Fibroblast of skin of left biceps (primary cell): Measurements from ENCODE around the gene NIT1.

Experiments used
- DNase-seq, 2 experiments: peaks; one replicate each; pipeline ENCODE4 v3.0.0-alpha.2; 2013; ENCODE audit warnings: low read depth in 2 of 2

Gene NIT1

GRCh38 chr1:161084597-161084988 lies 33.3 kb upstream of the NIT1 start:
- no peak for DNase-seq

DNA sequence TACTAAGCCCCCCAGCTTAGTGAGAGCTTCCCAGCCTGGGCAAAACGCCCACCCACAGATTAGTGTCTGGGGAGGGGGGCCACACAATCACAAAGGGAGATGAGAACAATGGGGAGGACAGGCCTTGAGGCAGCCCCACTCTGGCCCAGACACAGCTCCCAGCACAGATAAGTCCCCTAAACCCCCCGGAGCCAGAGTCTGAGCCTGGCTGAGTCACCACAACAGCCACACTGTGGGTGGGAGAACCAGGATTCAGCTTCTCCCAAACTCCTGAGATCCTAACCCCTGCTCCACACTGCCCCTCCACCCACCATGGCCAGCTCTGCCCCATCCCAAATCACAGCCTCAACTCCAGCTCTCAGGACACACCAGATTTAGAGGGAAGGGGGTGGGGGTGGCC lies 32.7 kb upstream of the NIT1 start:
- DNase-seq, result no peak

GRCh38 chr1:161086457-161086856 lies 31.4 kb upstream of the NIT1 start:
- no peak for DNase-seq

GRCh38 chr1:161088587-161089110 lies 29.3 kb upstream of the NIT1 start:
- no peak for DNase-seq

GRCh38 chr1:161089251-161089924 lies 28.5 kb upstream of the NIT1 start, which contains the start of gene NECTIN4:
Gene NECTIN4, minus strand, starts transcription at chr1:161089558. Its CDS starts 262 bp downstream, at chr1:161089296.
- DNase-seq, result no peak

DNA sequence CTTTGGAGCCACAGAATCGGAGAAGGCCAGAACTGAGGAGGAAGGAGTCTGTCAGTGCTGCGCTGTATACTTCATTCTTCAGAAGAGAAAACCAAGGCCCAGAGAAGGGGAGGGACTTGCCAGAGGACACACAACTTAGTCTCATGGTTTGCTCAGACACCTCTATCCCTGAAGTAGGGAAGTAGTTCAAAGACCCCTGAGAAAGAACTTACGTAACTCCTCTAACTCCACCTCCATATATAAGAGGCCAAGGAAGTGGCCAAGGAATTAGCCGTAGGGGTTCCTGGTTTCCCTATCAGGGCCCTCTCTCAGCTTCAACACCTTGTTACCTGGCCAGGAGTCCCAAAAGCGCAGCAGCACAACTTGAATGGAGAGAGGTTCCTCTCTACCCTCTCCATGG lies 28.0 kb upstream of the NIT1 start:
- no peak for DNase-seq

- DNase-seq, result no peak
These were observed 27.3 kb upstream of the NIT1 start for GRCh38 chr1:161090617-161091016.

GRCh38 chr1:161091093-161091492 lies 26.8 kb upstream of the NIT1 start:
- no peak for DNase-seq

DNA sequence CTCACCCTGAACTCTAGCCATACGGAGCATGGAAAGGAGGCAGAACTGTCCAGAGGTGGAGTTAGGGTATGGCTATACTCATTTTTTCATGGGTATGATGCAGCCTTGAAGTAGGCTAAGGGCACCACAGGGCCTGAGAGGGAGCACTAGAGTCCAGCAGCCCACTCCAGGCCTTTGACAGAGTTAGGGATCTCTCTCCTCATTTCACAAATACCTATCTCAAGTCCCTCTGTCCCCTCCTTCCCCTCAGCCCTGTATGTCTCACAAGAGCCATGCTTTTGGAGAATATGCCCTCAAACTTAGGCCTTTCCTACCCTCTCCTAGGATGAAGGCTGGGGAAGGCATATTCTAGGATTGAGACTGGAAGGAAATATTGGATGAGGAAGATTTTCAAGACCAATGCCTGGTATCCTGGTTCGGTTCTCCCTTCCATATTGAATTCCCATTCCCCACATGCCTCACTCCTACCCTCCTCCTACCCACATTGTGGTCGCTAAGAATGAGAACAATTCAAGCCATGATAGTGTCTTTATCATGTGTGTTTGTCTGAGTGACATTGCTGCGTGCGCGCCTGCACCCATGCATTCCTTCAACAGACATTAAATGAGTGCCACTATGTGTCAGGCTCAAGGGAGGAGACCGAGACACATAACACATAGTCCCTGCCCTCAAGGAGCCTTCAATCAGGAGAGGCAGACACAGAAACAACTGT lies 26.0 kb upstream of the NIT1 start:
- no peak for DNase-seq

DNA sequence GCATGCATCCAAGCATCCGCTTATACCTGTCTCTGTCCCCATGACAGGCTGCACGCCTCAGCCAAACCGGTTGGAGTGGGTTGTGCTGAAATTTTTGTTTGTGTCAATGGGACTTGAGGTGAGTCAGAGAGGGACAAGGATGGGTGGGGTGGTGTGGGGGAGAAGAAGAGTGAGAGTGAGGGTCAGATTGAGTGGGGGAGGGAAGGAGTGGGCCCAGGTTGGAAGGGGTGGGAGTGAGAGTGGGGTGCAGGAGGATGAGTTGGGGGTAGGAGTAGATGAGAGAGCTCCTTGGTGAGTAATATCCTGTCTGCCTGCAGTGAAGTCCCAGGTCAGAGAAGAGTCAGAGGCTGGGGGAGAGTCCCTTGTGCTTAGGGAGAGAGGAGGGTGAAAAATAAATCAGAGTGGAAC lies 25.3 kb upstream of the NIT1 start:
- DNase-seq, result no peak

- no peak for DNase-seq
These were observed 23.4 kb upstream of the NIT1 start for GRCh38 chr1:161094481-161094880.

DNA sequence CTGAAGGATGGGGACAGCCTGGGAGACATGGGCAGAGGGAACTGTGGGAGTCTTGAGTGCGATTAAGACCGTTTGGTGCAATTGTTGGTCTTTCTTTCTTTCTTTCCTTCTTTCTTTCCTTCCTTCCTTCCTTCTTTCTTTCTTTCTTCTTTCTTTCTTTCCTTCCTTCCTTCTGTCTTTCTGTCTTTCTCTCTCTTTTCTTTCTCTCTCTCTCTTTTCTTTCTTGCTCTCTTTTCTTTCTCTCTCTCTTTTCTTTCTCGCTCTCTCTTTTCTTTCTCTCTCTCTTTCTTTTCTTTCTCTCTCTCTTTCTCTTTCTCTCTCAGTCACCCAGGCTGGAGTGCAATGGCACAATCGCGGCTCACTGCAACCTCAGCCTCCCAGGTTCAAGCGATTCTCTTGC lies 22.7 kb upstream of the NIT1 start:
- no peak for DNase-seq

- DNase-seq, result no peak
These were observed 21.9 kb upstream of the NIT1 start for GRCh38 chr1:161096015-161096414.

DNA sequence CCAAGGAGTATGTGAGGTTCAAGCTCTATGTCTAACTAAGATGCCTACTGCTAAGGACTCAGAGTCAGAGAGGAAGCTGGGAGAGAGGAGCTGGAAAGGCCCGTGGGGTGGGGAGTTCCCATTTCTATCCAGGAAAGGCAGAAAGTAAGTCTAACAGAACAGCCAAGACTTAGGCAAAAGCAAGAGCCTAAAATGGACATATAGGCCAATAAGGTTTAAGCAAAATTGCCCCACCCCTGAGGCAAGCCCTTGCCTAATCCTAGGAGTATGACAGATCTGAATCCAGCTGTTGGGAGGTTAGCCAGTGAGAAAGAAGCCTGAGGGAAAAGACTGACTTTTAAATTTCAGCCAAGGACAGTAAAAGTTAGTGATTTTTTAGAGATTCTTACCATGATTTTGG lies 21.4 kb upstream of the NIT1 start:
- no peak for DNase-seq

DNA sequence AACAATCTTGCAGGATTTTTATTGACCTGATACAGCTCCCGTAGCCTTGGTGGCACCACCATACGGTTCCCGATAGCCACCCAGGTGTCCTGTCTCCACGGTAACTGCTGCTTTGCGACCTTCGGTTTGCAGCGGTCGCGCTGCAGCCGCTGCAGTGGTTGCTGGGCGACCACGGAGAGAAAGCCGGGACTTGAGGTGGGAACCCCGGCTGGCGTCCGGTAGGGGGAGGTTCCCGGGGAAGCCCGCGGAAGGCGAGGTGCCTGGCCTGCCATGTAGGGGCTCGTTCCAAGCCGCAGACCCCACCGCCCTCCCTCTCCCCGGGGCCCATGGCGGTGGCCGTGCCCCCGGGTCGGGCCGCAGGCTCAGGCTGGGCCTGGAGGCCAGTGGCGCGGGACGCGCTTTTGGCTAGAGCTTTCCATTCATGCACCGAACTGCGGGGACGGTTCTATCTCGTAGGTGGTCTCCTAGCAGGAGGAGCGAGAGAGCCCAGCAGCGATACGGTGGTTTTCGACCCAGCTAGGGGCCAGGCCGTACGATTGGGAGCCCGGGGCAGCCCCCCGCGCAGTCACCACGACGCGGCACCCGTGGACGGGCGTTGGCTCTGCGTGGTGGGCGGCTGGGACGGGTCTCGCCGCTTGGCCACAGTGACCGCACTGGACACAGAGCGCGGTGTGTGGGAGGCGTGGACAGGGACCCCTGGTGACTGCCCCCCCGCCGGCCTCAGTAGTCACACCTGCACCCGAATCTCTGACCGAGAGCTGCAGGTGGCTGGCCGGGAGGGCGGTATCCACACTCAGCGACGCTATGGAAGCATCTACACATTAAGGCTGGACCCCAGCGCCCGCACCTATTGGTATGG lies 19.5 kb upstream of the NIT1 start, which contains the start of gene KLHDC9:
Gene KLHDC9, plus strand, starts transcription at position 152 of the 859 bp plus-strand sequence. Its CDS starts 175 bp downstream, at position 327.
- DNase-seq, result no peak

GRCh38 chr1:161099090-161099802 lies 18.7 kb upstream of the NIT1 start:
- DNase-seq, result no peak

GRCh38 chr1:161100556-161100955 lies 17.3 kb upstream of the NIT1 start:
- DNase-seq, result no peak

- DNase-seq, result no peak
These were observed 11.5 kb upstream of the NIT1 start for GRCh38 chr1:161106431-161106830.

GRCh38 chr1:161111117-161111516 lies 6.8 kb upstream of the NIT1 start:
- no peak for DNase-seq

DNA sequence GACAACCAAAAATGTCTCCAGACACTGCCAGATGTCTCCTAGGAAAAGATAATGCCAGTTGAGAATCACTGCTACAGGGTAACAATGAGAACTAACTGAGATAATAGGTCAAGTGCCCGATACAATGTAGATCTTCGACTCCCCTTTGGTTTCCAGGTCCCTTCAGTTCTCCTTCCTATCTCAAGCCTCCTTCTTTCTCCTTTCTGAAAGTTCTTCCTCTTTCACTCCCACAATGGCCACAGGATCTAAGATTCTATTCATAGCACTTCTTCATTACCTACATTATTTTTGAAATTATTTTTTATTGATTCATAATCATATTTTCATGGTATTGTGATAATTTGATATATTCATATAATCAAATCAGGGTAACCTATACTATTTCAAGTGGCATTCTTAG lies 6.4 kb upstream of the NIT1 start:
- no peak for DNase-seq

GRCh38 chr1:161113915-161114314 lies 4.0 kb upstream of the NIT1 start:
- DNase-seq, result no peak

- no peak for DNase-seq
These were observed 3.3 kb upstream of the NIT1 start for GRCh38 chr1:161114556-161114955.
